ENCODE measurements around the gene IMP4. TPM values are rescaled to one million over a fixed set of nuclear protein-coding genes. Genes with fewer than 3 reads are reported as not detected.

IMP4 gene
- total and polyA plus RNA-seq, 2 of the 13 experiments (the other 11 are each of a cell fraction or from before 2014, with no cell fraction given) = 142 to 158 TPM

GRCh38 chr2:130359466-130359865 lies 16.8 kb downstream of the IMP4 start:
- H3K27me3 ChIP-seq (ENCODE audit: control insufficient read depth in 1 of 2, insufficient read depth in 2 of 2, low read length in 2 of 2) = no peaks in the 10 kb centered on the region; a peak in 1 of 5 replicates
- no peak overlapping the region for H3K27ac ChIP-seq (ENCODE audit: extremely low read length, insufficient read depth, low read length)
- H2AFZ ChIP-seq (ENCODE audit: low read length) = no peak overlapping the region
- no TSS peak for BruUV-seq (replicated peaks)
- in situ Hi-C loops (cut with HindIII; ENCODE audit: extremely low pct_ligation_motif_present, low pct_unique_long_range_greater_than_20kb) = no loop called here
- H3K4me2 ChIP-seq (ENCODE audit: low read depth, low read length) = no peak overlapping the region
- ChIA-PET CTCF (ENCODE audit: low intra/inter-chr PET ratio, low total read pairs) (no interaction called here), POLR2A (no interaction called here)
- no peak for FAIRE-seq
- WGBS (ENCODE audit: low lambda C conversion rate) = 77% methylated on average over 5 of the region's 5 CpGs
- H3K4me3 ChIP-seq (replicated peaks in 1 of 3; ENCODE audit: insufficient read depth in 1 of 3, low read depth in 2 of 3, low read length in 3 of 3) = no peak overlapping the region
- peaks cover 15% of the 10 kb centered on the region for H3K4me1 ChIP-seq (ENCODE audit: insufficient read depth, low read length)
- no peaks in the 10 kb centered on the region for H3K9me3 ChIP-seq (ENCODE audit: low read length)
- H3K36me3 ChIP-seq (replicated peaks in 1 of 2; ENCODE audit: control insufficient read depth in 1 of 2, insufficient read depth in 2 of 2, low read length in 2 of 2) = no peaks in the 10 kb centered on the region
- H3K9ac ChIP-seq (ENCODE audit: insufficient read depth, low read depth, low read length) = no peak overlapping the region
- no peak for DNase-seq (ENCODE audit: low spot score)
- peaks cover 5% of the 10 kb centered on the region for H3K79me2 ChIP-seq (ENCODE audit: insufficient read depth, low read length)
- H4K20me1 ChIP-seq (ENCODE audit: insufficient read depth, low read length) = no peaks in the 10 kb centered on the region
- intact Hi-C loops (cut with micrococcal nuclease; ENCODE audit: unreplicated experiment) = loop anchor here (5.0 kb wide), 1 partner anchor 33 kb away; no protein-coding TSS in a partner anchor
- ATAC-seq = no peak
- TF ChIP-seq THRA (CRISPR knock-in tag; IDR thresholded peaks at IDR 0.05; ENCODE audit: borderline replicate concordance) (no peak), RORA (CRISPR knock-in tag; IDR thresholded peaks at IDR 0.05) (no peak), ZNF790 (CRISPR knock-in tag; IDR thresholded peaks at IDR 0.05; ENCODE audit: borderline replicate concordance) (no peak), ZNF326 (CRISPR knock-in tag; IDR thresholded peaks at IDR 0.05; ENCODE audit: borderline replicate concordance) (no peak), E2F2 (CRISPR knock-in tag; IDR thresholded peaks at IDR 0.05; ENCODE audit: borderline replicate concordance) (no peak), ZHX2 (IDR thresholded peaks at IDR 0.05; ENCODE audit: low read depth) (no peak), ZHX2 (CRISPR knock-in tag; IDR thresholded peaks at IDR 0.05; ENCODE audit: borderline replicate concordance) (no peak), ZNF329 (CRISPR knock-in tag; IDR thresholded peaks at IDR 0.05; ENCODE audit: low read depth) (no peak), ZSCAN21 (CRISPR knock-in tag; IDR thresholded peaks at IDR 0.05; ENCODE audit: borderline replicate concordance) (no peak), ZNF441 (CRISPR knock-in tag; IDR thresholded peaks at IDR 0.05; ENCODE audit: borderline replicate concordance) (no peak), CCAR2 (optimal IDR thresholded peaks at IDR 0.05; ENCODE audit: low read depth, low read length) (no peak), PCBP2 (optimal IDR thresholded peaks at IDR 0.05; ENCODE audit: low read depth, low read length, poor library complexity, severe bottlenecking) (no peak), SRSF1 (optimal IDR thresholded peaks at IDR 0.05; ENCODE audit: low read depth, low read length) (no peak)
- TF ChIP-seq, protein P1, sequence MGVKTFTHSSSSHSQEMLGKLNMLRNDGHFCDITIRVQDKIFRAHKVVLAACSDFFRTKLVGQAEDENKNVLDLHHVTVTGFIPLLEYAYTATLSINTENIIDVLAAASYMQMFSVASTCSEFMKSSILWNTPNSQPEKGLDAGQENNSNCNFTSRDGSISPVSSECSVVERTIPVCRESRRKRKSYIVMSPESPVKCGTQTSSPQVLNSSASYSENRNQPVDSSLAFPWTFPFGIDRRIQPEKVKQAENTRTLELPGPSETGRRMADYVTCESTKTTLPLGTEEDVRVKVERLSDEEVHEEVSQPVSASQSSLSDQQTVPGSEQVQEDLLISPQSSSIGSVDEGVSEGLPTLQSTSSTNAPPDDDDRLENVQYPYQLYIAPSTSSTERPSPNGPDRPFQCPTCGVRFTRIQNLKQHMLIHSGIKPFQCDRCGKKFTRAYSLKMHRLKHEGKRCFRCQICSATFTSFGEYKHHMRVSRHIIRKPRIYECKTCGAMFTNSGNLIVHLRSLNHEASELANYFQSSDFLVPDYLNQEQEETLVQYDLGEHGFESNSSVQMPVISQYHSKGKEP (CRISPR knock-in tag; IDR thresholded peaks at IDR 0.05) = no peak
